ENCODE data around the gene LPP. TPM values are rescaled to one million over a fixed set of nuclear protein-coding genes. Genes with fewer than 3 reads are reported as not detected.

Gene LPP
- polyA plus RNA-seq, 2 of the 4 experiments (the other 2 are of a cell fraction) = 11.0 to 30.8 TPM

DNA sequence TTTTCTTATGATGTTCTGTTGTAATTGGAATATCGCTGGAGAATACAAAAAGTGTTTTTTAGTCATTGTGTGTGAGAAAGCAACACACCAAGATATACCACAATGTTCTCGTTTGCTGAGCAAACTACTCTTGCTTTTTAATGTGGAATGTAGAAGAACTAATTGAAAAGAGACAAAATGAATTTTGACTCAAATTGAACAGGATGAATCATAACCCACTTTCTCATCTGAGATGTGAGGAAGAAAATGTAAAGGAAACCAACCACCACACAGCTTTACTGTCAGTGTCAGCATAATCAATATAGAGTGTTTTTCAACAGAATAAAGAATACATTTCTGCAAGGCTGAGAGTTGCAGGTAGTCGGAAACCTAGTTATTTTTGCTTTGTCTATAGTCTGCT is 569.0 kb downstream of the LPP start:
- ATAC-seq (no peak), FAIRE-seq (no peak), DNase-seq (ENCODE audit: low read depth in 1 of 2, low spot score in 1 of 2) (no peak)
- TF ChIP-seq TFCP2L1 (CRISPR knock-in tag; IDR thresholded peaks at IDR 0.05) = no peak
- TF ChIP-seq NPAS2 (CRISPR knock-in tag; IDR thresholded peaks at IDR 0.05; ENCODE audit: borderline replicate concordance) = no peak
- TF ChIP-seq, protein P1, sequence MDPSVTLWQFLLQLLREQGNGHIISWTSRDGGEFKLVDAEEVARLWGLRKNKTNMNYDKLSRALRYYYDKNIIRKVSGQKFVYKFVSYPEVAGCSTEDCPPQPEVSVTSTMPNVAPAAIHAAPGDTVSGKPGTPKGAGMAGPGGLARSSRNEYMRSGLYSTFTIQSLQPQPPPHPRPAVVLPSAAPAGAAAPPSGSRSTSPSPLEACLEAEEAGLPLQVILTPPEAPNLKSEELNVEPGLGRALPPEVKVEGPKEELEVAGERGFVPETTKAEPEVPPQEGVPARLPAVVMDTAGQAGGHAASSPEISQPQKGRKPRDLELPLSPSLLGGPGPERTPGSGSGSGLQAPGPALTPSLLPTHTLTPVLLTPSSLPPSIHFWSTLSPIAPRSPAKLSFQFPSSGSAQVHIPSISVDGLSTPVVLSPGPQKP (IDR thresholded peaks at IDR 0.05; ENCODE audit: low read depth, low read length) = no peak
- no peak for TF ChIP-seq RFX5 (IDR thresholded peaks at IDR 0.05)
- TF ChIP-seq MAFK (IDR thresholded peaks at IDR 0.05; ENCODE audit: partially characterized antibody) = peak; percentile 15
- no peak for TF ChIP-seq RARB (CRISPR knock-in tag; IDR thresholded peaks at IDR 0.05)
- Histone ChIP-seq H3K27ac (no peak overlapping the region), H3K9me3 (no peaks in the 10 kb centered on the region), H3K4me1 (peaks cover 36% of the 10 kb centered on the region), H3K4me2 (no peak overlapping the region), H3K4me3 (no peak overlapping the region)
- CTCF ChIA-PET = no interaction called here
- POLR2A ChIA-PET = no interaction called here
- WGBS (ENCODE audit: missing lambda C conversion rate) = 92% methylated on average over 3 of the region's 3 CpGs

- WGBS (ENCODE audit: missing lambda C conversion rate) = 71% methylated on average over 2 of the region's 2 CpGs
- DNase-seq (ENCODE audit: low read depth in 1 of 2, low spot score in 1 of 2) (no peak), ATAC-seq (no peak), FAIRE-seq (no peak)
- TF ChIP-seq, protein P2, sequence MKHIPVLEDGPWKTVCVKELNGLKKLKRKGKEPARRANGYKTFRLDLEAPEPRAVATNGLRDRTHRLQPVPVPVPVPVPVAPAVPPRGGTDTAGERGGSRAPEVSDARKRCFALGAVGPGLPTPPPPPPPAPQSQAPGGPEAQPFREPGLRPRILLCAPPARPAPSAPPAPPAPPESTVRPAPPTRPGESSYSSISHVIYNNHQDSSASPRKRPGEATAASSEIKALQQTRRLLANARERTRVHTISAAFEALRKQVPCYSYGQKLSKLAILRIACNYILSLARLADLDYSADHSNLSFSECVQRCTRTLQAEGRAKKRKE (CRISPR knock-in tag; IDR thresholded peaks at IDR 0.05; ENCODE audit: low read depth) = no peak
- TF ChIP-seq CBX8 (IDR thresholded peaks at IDR 0.05) (no peak), HMGXB4 (CRISPR knock-in tag; IDR thresholded peaks at IDR 0.05; ENCODE audit: borderline replicate concordance) (no peak), MYC (IDR thresholded peaks at IDR 0.05; ENCODE audit: borderline replicate concordance, low read length) (no peak), KDM1A (IDR thresholded peaks at IDR 0.05; ENCODE audit: low read depth) (no peak), PHF8 (IDR thresholded peaks at IDR 0.05; ENCODE audit: borderline replicate concordance, low read depth) (no peak)
- Histone ChIP-seq H3K9me3 (no peaks in the 10 kb centered on the region), H3K27ac (no peak overlapping the region), H3K4me1 (peaks cover 8% of the 10 kb centered on the region), H3K4me3 (no peak overlapping the region), H3K4me2 (no peak overlapping the region)
- ChIA-PET POLR2A (no interaction called here), CTCF (no interaction called here)
Observed at GRCh38 chr3:188727052-188727451, 573.1 kb downstream of the LPP start.

DNA sequence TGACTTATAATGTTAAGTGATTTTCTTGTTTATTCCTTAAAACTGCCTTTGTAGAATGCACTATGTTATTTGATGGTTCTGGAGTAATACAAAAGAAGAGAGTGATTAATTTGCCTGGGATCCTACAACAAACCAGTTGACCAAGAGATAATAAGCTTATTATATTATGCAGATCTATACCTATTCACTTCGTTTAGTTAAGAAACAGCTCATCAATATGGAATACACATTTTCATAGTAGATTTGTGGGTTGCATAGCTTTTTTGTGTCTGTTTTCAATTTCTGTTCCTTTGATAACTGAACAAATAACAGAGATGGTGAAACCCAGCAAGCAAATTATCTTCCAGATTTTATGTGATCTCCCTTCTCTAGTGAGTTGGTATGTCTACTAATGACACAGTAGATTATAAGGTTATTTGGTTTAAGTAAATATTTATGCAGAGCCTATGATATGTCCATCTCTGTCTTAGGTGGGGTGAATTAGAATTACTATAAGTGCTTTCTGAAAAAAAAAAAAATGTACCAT is 574.5 kb downstream of the LPP start:
- DNase-seq (ENCODE audit: low read depth in 1 of 2, low spot score in 1 of 2) (no peak), ATAC-seq (no peak), FAIRE-seq (no peak)
- CTCF ChIA-PET = no interaction called here
- no peaks in the 10 kb centered on the region for H3K9me3 ChIP-seq
- H3K27ac ChIP-seq = no peak overlapping the region
- POLR2A ChIA-PET = no interaction called here
- no peak overlapping the region for H3K4me3 ChIP-seq
- peaks cover 1% of the 10 kb centered on the region; the same call in 1 of the 3 replicates for H3K4me1 ChIP-seq
- 0% methylated on average over 1 of the region's 1 CpG for WGBS (ENCODE audit: missing lambda C conversion rate)
- H3K4me2 ChIP-seq = no peak overlapping the region
- TF ChIP-seq CEBPB (IDR thresholded peaks at IDR 0.05) (no peak), PBX3 (IDR thresholded peaks at IDR 0.05) (no peak), ZNF302 (CRISPR knock-in tag; IDR thresholded peaks at IDR 0.05) (no peak), SREBF2 (IDR thresholded peaks at IDR 0.05) (no peak), TFCP2L1 (CRISPR knock-in tag; IDR thresholded peaks at IDR 0.05) (no peak), CHD4 (IDR thresholded peaks at IDR 0.05; ENCODE audit: borderline replicate concordance) (no peak), KDM5A (IDR thresholded peaks at IDR 0.05) (no peak), PHF8 (IDR thresholded peaks at IDR 0.05; ENCODE audit: borderline replicate concordance, low read depth) (no peak), HOXA7 (CRISPR knock-in tag; IDR thresholded peaks at IDR 0.05) (no peak)
- TF ChIP-seq, protein P1 (IDR thresholded peaks at IDR 0.05; ENCODE audit: low read depth, low read length) = no peak
